HepG2 (cell line): ENCODE measurements around the gene REEP2. TPM values are rescaled to one million over a fixed set of nuclear protein-coding genes. Genes with fewer than 3 reads are reported as not detected.

Source experiments
- AKAP8 ChIP-seq: sonication (generic); formaldehyde crosslinking; IDR thresholded peaks from 2 replicates; pipeline ENCODE4 v1.5.1; 2020; ENCODE audit warnings: mild to moderate bottlenecking, missing genetic modification reagents
- AKNA ChIP-seq: sonication (generic); formaldehyde crosslinking; IDR thresholded peaks from 2 replicates; pipeline ENCODE4 v1.4.0; 2020; ENCODE audit warnings: missing genetic modification reagents, borderline replicate concordance
- ATAD3A ChIP-seq: sonication (generic); formaldehyde crosslinking; IDR thresholded peaks from 2 replicates; pipeline ENCODE4 v1.4.0; 2020; ENCODE audit warnings: missing genetic modification reagents
- CREB1 ChIP-seq, 2 experiments: fragments of 450-650 bp in 1 of 2; IDR thresholded peaks; 2 replicates each; pipeline ENCODE4 v1.6.1; 2016 to 2017; ENCODE audit warnings: control low read depth in 1 of 2, mild to moderate bottlenecking in 1 of 2, missing compliant biosample characterization in 1 of 2, missing genetic modification characterization in 1 of 2
- CTCF ChIP-seq: sonication (generic); formaldehyde crosslinking; IDR thresholded peaks from 2 replicates; pipeline ENCODE4 v1.5.0; 2020; ENCODE audit warnings: mild to moderate bottlenecking, missing genetic modification reagents, moderate library complexity
- SOX5 ChIP-seq: IDR thresholded peaks from 2 replicates; pipeline ENCODE4 v1.6.1; 2016; ENCODE audit warnings: borderline replicate concordance
- ZNF160 ChIP-seq: sonication (generic); formaldehyde crosslinking; IDR thresholded peaks from 2 replicates; pipeline ENCODE4 v1.8.0; 2022; ENCODE audit warnings: mild to moderate bottlenecking, inconsistent platforms, missing genetic modification reagents
- ZNF280D ChIP-seq: sonication (generic); formaldehyde crosslinking; IDR thresholded peaks from 2 replicates; pipeline ENCODE4 v1.5.1; 2020; ENCODE audit warnings: mild to moderate bottlenecking, missing genetic modification reagents
- ZNF792 ChIP-seq: IDR thresholded peaks from 2 replicates; pipeline ENCODE4 v1.6.1; 2016
- polyA plus RNA-seq, 8 experiments: library from polyadenylated mRNA; depleted of rRNA in 3 of 8; stranded (reverse) in 7 of 8; unstranded in 1 of 8; fragments of >200 nt; fragmentation: Illumina TruSeq in 4 of 8; extraction: Trizol in 4 of 8; gene quantifications; 2 replicates each; pipeline versions ENCODE4 v1.2.1 to v1.2.3, GENCODE V29; 2011 to 2016; ENCODE audit warnings: low read depth in 4 of 8, missing spikeins in 1 of 8, mixed read lengths in 1 of 8; ENCODE audit not compliant: insufficient read depth in 1 of 8
- total RNA-seq, 5 experiments: library from RNA; depleted of rRNA; stranded (reverse); fragments of >200 nt; fragmentation: Illumina TruSeq; extraction: Trizol; gene quantifications; 2 replicates each; pipeline ENCODE4 v1.2.3, GENCODE V29; 2016; ENCODE audit warnings: low read depth in 1 of 5
- TF ChIP-seq, protein P1 (sequence below): sonication (generic); formaldehyde crosslinking; IDR thresholded peaks from 2 replicates; pipeline ENCODE4 v1.4.0; 2020; ENCODE audit warnings: mild to moderate bottlenecking, missing genetic modification reagents

The REEP2 gene
- total and polyA plus RNA-seq, 2 of the 13 experiments (the other 11 are each of a cell fraction or from before 2014, with no cell fraction given), result 5.3 to 7.8 TPM

- TF ChIP-seq AKNA (CRISPR knock-in tag), result no peak
- no peak for TF ChIP-seq ZNF160
- no peak for TF ChIP-seq ATAD3A
- peak; percentile 95 for TF ChIP-seq CREB1 (IDR thresholded peaks at IDR 0.05)
- TF ChIP-seq CREB1 (CRISPR knock-in tag; IDR thresholded peaks at IDR 0.05), result no peak
- TF ChIP-seq SOX5 (CRISPR knock-in tag), result no peak
- TF ChIP-seq CTCF (CRISPR knock-in tag), result peak; percentile 99
- no peak for TF ChIP-seq ZNF280D (CRISPR knock-in tag)
- TF ChIP-seq, protein P1, sequence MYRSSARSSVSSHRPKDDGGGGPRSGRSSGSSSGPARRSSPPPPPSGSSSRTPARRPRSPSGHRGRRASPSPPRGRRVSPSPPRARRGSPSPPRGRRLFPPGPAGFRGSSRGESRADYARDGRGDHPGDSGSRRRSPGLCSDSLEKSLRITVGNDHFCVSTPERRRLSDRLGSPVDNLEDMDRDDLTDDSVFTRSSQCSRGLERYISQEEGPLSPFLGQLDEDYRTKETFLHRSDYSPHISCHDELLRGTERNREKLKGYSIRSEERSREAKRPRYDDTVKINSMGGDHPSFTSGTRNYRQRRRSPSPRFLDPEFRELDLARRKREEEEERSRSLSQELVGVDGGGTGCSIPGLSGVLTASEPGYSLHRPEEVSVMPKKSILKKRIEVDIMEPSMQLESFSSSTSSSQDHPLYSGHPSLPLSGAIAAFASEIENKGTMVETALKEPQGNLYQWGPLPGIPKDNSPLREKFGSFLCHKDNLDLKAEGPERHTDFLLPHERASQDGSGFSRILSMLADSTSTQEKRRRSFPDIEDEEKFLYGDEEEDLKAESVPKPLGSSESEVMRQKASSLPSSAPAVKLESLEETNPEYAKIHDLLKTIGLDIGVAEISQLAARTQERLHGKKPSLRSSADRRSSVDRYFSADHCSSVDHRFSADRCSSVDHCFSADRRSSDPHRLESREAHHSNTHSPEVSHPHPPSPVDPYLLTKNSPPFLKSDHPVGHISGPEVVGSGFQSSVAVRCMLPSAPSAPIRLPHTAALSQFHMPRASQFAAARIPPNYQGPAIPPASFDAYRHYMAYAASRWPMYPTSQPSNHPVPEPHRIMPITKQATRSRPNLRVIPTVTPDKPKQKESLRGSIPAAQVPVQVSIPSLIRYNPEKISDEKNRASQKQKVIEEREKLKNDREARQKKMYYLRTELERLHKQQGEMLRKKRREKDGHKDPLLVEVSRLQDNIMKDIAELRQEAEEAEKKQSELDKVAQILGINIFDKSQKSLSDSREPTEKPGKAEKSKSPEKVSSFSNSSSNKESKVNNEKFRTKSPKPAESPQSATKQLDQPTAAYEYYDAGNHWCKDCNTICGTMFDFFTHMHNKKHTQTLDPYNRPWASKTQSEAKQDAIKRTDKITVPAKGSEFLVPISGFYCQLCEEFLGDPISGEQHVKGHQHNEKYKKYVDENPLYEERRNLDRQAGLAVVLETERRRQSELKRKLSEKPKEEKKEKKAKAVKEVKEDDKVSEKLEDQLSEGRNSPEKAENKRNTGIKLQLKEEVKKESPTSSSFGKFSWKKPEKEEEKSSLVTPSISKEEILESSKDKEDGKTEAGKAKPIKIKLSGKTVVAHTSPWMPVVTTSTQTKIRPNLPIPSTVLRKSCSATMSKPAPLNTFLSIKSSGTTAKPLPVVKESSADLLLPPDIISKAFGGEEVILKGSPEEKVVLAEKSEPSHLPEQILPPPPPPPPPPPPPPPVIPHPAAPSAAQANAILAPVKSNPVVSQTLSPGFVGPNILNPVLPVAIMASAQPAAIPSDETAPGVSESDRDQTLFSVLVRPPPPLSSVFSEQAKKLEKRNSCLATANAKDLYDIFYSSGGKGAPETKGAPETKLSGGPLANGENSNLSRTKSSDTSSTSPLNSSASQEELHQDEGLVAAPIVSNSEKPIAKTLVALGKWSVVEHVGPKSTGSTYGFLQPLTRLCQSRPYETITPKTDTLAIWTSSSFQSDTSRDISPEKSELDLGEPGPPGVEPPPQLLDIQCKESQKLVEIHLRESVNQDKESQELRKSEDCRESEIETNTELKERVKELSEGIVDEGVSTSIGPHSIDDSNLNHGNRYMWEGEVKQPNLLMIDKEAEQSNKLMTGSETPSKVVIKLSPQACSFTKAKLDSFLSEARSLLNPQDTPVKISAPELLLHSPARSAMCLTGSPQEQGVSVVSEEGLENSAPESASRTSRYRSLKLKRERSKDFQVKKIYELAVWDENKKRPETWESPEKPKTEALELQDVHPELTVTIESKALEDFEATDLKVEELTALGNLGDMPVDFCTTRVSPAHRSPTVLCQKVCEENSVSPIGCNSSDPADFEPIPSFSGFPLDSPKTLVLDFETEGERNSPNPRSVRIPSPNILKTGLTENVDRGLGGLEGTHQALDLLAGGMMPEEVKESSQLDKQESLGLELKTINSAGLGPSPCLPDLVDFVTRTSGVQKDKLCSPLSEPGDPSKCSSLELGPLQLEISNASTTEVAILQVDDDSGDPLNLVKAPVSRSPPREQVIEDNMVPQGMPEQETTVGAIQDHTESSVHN (CRISPR knock-in tag), result no peak
- TF ChIP-seq ZNF792 (CRISPR knock-in tag), result no peak
- no peak; the same call in 1 of the 2 replicates for TF ChIP-seq AKAP8 (CRISPR knock-in tag)
Observed at GRCh38 chr5:138449501-138450239, 10.8 kb downstream of the REEP2 start (continued).
